ENCODE data around the gene ZFAND4. TPM values are rescaled to one million over a fixed set of nuclear protein-coding genes. Genes with fewer than 3 reads are reported as not detected.

Gene ZFAND4
- total and polyA plus RNA-seq, 2 donors (not counting 3 experiments of a cell fraction or from before 2014, with no cell fraction given): 1.5 to 7.8 TPM

DNA sequence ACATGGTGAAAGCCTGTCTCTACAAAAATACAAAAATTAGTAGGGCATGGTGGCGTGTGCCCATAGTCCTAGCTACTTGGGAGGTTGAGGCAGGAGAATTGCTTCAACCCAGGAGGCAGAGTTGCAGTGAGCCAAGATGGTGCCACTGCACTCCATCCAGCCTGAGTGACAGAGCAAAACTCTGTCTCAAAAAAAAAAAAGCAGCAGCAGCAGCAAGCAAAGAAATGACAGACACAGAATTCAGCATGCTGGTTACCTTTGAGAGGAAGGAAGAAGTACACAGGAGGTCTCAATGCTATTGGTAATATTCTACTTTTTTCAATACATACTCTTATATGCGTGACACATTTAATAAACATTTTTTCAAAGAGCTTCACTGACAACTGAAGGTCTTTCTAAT is 81.3 kb downstream of the ZFAND4 start:
- TF ChIP-seq, protein P1, sequence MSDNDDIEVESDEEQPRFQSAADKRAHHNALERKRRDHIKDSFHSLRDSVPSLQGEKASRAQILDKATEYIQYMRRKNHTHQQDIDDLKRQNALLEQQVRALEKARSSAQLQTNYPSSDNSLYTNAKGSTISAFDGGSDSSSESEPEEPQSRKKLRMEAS (IDR thresholded peaks at IDR 0.05; ENCODE audit: insufficient read depth, insufficient read length): no peak
- TF ChIP-seq FOS (IDR thresholded peaks at IDR 0.05; ENCODE audit: borderline replicate concordance, insufficient read depth, low read length) (no peak), GATA2 (IDR thresholded peaks at IDR 0.05; ENCODE audit: insufficient read depth, insufficient read length, low read depth, low read length) (no peak), EZH2 (IDR thresholded peaks at IDR 0.05; ENCODE audit: borderline replicate concordance, low read depth, low read length, severe bottlenecking) (no peak), POLR2AphosphoS5 (IDR thresholded peaks at IDR 0.05; ENCODE audit: insufficient read depth, low read depth, low read length) (no peak), MYC (IDR thresholded peaks at IDR 0.05; ENCODE audit: low read depth, low read length) (no peak), POLR2A (IDR thresholded peaks at IDR 0.05; ENCODE audit: low read depth, low read length) (no peak), JUN (IDR thresholded peaks at IDR 0.05; ENCODE audit: borderline replicate concordance, insufficient read depth, insufficient read length, low read depth) (no peak)
- TF ChIP-seq, protein P2, sequence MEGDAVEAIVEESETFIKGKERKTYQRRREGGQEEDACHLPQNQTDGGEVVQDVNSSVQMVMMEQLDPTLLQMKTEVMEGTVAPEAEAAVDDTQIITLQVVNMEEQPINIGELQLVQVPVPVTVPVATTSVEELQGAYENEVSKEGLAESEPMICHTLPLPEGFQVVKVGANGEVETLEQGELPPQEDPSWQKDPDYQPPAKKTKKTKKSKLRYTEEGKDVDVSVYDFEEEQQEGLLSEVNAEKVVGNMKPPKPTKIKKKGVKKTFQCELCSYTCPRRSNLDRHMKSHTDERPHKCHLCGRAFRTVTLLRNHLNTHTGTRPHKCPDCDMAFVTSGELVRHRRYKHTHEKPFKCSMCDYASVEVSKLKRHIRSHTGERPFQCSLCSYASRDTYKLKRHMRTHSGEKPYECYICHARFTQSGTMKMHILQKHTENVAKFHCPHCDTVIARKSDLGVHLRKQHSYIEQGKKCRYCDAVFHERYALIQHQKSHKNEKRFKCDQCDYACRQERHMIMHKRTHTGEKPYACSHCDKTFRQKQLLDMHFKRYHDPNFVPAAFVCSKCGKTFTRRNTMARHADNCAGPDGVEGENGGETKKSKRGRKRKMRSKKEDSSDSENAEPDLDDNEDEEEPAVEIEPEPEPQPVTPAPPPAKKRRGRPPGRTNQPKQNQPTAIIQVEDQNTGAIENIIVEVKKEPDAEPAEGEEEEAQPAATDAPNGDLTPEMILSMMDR (IDR thresholded peaks at IDR 0.05; ENCODE audit: extremely low read depth in 1 of 2, insufficient read depth in 1 of 2, low read depth in 1 of 2, low read length in 2 of 2): no peak
- no peak overlapping the region for H3K9ac ChIP-seq (replicated peaks; ENCODE audit: extremely low read depth, insufficient read depth, low read length)
- DNase-seq (ENCODE audit: low read depth, low spot score): no peak
- H4K20me1 ChIP-seq (replicated peaks; ENCODE audit: control insufficient read depth, extremely low read depth, insufficient read depth, low read length): peaks cover 2% of the 10 kb centered on the region
- dilution Hi-C loops (cut with MboI; ENCODE audit: extremely low pct_ligation_motif_present, low sequenced_read_pairs): no loop called here
- no TSS peak for BruUV-seq (replicated peaks)
- peaks cover 11% of the 10 kb centered on the region for H3K4me1 ChIP-seq (ENCODE audit: control insufficient read depth, extremely low read depth, insufficient read depth, low read length)
- no peaks in the 10 kb centered on the region for H3K79me2 ChIP-seq (ENCODE audit: control insufficient read depth, insufficient read depth, low read length)
- H2AFZ ChIP-seq (ENCODE audit: low read depth, low read length): no peak overlapping the region
- no peak overlapping the region for H3K4me3 ChIP-seq (replicated peaks in 1 of 3; ENCODE audit: insufficient read depth in 1 of 3, low read depth in 1 of 3, low read length in 3 of 3)
- CTCF ChIA-PET: no interaction called here
- H3K27ac ChIP-seq (ENCODE audit: insufficient read depth, low read depth, low read length): no peak overlapping the region
- intact Hi-C loops (cut with micrococcal nuclease): loop anchor here (10.0 kb wide), 1 partner anchor 586 kb away; the partner anchor contains the start of gene ZNF22
- H3K36me3 ChIP-seq (ENCODE audit: control insufficient read depth in 2 of 2, extremely low read depth in 1 of 2, insufficient read depth in 2 of 2, low read length in 2 of 2): no peaks in the 10 kb centered on the region
- POLR2A ChIA-PET: no interaction called here
- H3K4me2 ChIP-seq (ENCODE audit: insufficient read depth, low read length): no peak overlapping the region
- no peaks in the 10 kb centered on the region for H3K9me3 ChIP-seq (replicated peaks; ENCODE audit: control insufficient read depth, insufficient read depth, low read length)
- no peaks in the 10 kb centered on the region for H3K27me3 ChIP-seq (ENCODE audit: control insufficient read depth in 2 of 2, insufficient read depth in 2 of 2, low read length in 2 of 2)
- no peaks in the 10 kb centered on the region for H3K9me1 ChIP-seq (replicated peaks; ENCODE audit: control insufficient read depth, extremely low read depth, insufficient read depth, low read length)
- FAIRE-seq: no peak
